Activated T-cell treated with anti-CD3 and anti-CD28 coated beads, Interleukin-2, amount 50 U/mL, for 1 hour (primary cell): ENCODE results near the gene SP6.

Source experiments
- DNase-seq: peaks from one replicate; pipeline ENCODE4 v3.0.0-alpha.2; 2020

Gene SP6

GRCh38 chr17:47879028-47879585, 28.1 kb upstream of the SP6 start:
- DNase-seq = no peak

- no peak for DNase-seq
Observed at GRCh38 chr17:47878203-47879027, 27.5 kb upstream of the SP6 start.

- DNase-seq = no peak
Observed at GRCh38 chr17:47877368-47878034, 26.5 kb upstream of the SP6 start.

GRCh38 chr17:47875011-47875985, 24.3 kb upstream of the SP6 start:
- DNase-seq = no peak

- no peak for DNase-seq
Observed at GRCh38 chr17:47873200-47874090, 22.5 kb upstream of the SP6 start.

GRCh38 chr17:47872651-47873161, 21.7 kb upstream of the SP6 start:
- DNase-seq = no peak

- DNase-seq = no peak
Observed at GRCh38 chr17:47872019-47872650, 21.2 kb upstream of the SP6 start.

GRCh38 chr17:47871048-47871447, 20.1 kb upstream of the SP6 start:
- DNase-seq = no peak

GRCh38 chr17:47870056-47870455, 19.1 kb upstream of the SP6 start:
- DNase-seq = no peak

GRCh38 chr17:47869114-47869513, 18.2 kb upstream of the SP6 start:
- DNase-seq = no peak

GRCh38 chr17:47867813-47868533, 17.0 kb upstream of the SP6 start:
- no peak for DNase-seq

GRCh38 chr17:47866941-47867340, 16.0 kb upstream of the SP6 start:
- DNase-seq = no peak

GRCh38 chr17:47864791-47865216, 13.8 kb upstream of the SP6 start:
- no peak for DNase-seq

- no peak for DNase-seq
Observed at GRCh38 chr17:47862621-47863440, 11.9 kb upstream of the SP6 start.

GRCh38 chr17:47860386-47860785, 9.4 kb upstream of the SP6 start:
- DNase-seq = no peak

GRCh38 chr17:47857551-47858455, 6.8 kb upstream of the SP6 start:
- no peak for DNase-seq

- no peak for DNase-seq
Observed at GRCh38 chr17:47856830-47857229, 5.9 kb upstream of the SP6 start.

- DNase-seq = no peak
Observed at GRCh38 chr17:47855737-47856136, 4.8 kb upstream of the SP6 start.
